Heart right ventricle (tissue), 16 donors: ENCODE results near the gene LSAMP. TPM values are rescaled to one million over a fixed set of nuclear protein-coding genes. Genes with fewer than 3 reads are reported as not detected.

Experiments used
- ATAC-seq, 8 donors: fragments of 200-7000 bp; cut with Tn5 transposase; one replicate each; pipeline ENCODE4 v1.9.1; 2020; ENCODE audit warnings: mild to moderate bottlenecking in 8 of 8, moderate library complexity in 8 of 8, moderate number of reproducible peaks in 1 of 8
- DNase-seq, 2 donors: peaks; one replicate each; pipeline ENCODE4 v3.0.0-alpha.2; 2020
- H3K27ac ChIP-seq, 10 donors: fragments of 200-600 bp; sonication (generic) in 2 of 10; one replicate each; pipeline versions ENCODE4 v1.5.0 to v1.8.0; 2020 to 2022; ENCODE audit warnings: mild to moderate bottlenecking in 3 of 10
- H3K27me3 ChIP-seq, 7 donors: fragments of 200-600 bp; one replicate each; pipeline ENCODE4 v1.8.0; 2021 to 2022; ENCODE audit warnings: mild to moderate bottlenecking in 2 of 7
- H3K36me3 ChIP-seq, 9 donors: fragments of 200-600 bp; sonication (generic) in 1 of 9; one replicate each; pipeline versions ENCODE4 v1.5.0 to v1.8.0; 2020 to 2022; ENCODE audit warnings: mild to moderate bottlenecking in 2 of 9
- H3K4me1 ChIP-seq, 9 donors: fragments of 200-600 bp; sonication (generic) in 1 of 9; one replicate each; pipeline versions ENCODE4 v1.5.0 to v1.8.0; 2020 to 2022; ENCODE audit warnings: mild to moderate bottlenecking in 4 of 9
- H3K4me3 ChIP-seq, 10 donors: fragments of 200-600 bp; sonication (generic) in 2 of 10; one replicate each; pipeline versions ENCODE4 v1.5.0 to v1.8.0; 2020 to 2022; ENCODE audit warnings: mild to moderate bottlenecking in 7 of 10, moderate library complexity in 2 of 10
- H3K9me3 ChIP-seq, 11 donors: fragments of 200-600 bp in 10 of 11; sonication (generic) in 2 of 11; one replicate each; pipeline versions ENCODE4 v1.5.0 to v1.8.0; 2013 to 2022; ENCODE audit warnings: mild to moderate bottlenecking in 2 of 11, control low read depth in 1 of 11, moderate library complexity in 1 of 11
- WGBS, 2 donors: extraction: QIAGEN DNeasy Blood & Tissue Kit; methylation state at CpG; one replicate each; pipeline ENCODE4 v1.1.7; 2013; ENCODE audit warnings: inconsistent platforms in 1 of 2; 5-methylcytosine and 5-hydroxymethylcytosine counted together
- intact Hi-C, 10 donors: fragments of 100-400 bp; cut with DNase I; formaldehyde crosslinking; loops; one replicate each; pipeline versions ENCODE4 v1.11.1 to v1.14.2; 2022
- polyA plus RNA-seq, 2 donors: library from polyadenylated mRNA; stranded (reverse); fragments of 200-250 nt; gene quantifications; one replicate each; pipeline ENCODE4 v1.2.3, GENCODE V29; 2013
- total RNA-seq, 10 donors: library from RNA; stranded (reverse); fragmentation: NEBNext Ultra II Directional in 3 of 10; extraction: Animal tissue kit (Norgen Biotek cat#: 25700) in 3 of 10; gene quantifications; one replicate each; pipeline versions ENCODE4 v1.2.1 to v1.2.4, GENCODE V29; 2021 to 2023
- TF ChIP-seq, protein P1 (sequence below), 9 donors: fragments of 200-600 bp; sonication (generic) in 2 of 9; IDR thresholded peaks; one replicate each; pipeline versions ENCODE4 v1.5.0 to v1.8.0; 2021 to 2022; ENCODE audit warnings: antibody characterized with exemption in 9 of 9, mild to moderate bottlenecking in 5 of 9, moderate library complexity in 1 of 9
- donor health status: Arrhythmogenic right ventricular cardiomyopathy.
- donor health status: ischemic (EF 13 %, LVEDD 7.1; RV severe dilation, severe dysfunction).
- donor health status: healthy with polysubstance abuse.
- donor health status: DM: no; HTN: yes; CAD: no.
- donor health status: DM: no; HTN: no; CAD: no.
- donor health status: ischemic (EF 25% LVEDD 6.9; RV normal size, moderate dysfunction).
- donor health status: ischemic (EF 25% LVEDD 5.7; RV mildly dilated, moderate dysfunction).
- donor health status: healthy.
- donor health status: DM: yes; HTN: yes; CAD: no.
- donor health status: Ischemic cardiomyopathy.
- donor health status: ischemic (EF 35%, LVEDD 5.7; RV mildly dilated, moderate dysfunction).
- donor health status: nonischemic (EF 11% LVEDD 7.7; RV severe dilation, severe dysfunction).
- donor health status: DM: yes; HTN: yes; CAD: no.
- donor health status: PGD.
- donor health status: ischemic (EF 29% LVEDD 5.4; RV normal size, mild dysfunction).
- donor health status: nonischemic (EF 23%, LVEDD 6.1; RV moderate dilation, normal function).

LSAMP gene
- total and polyA plus RNA-seq, 12 donors, result 0.51 to 9.0 (median 5.4) TPM

DNA sequence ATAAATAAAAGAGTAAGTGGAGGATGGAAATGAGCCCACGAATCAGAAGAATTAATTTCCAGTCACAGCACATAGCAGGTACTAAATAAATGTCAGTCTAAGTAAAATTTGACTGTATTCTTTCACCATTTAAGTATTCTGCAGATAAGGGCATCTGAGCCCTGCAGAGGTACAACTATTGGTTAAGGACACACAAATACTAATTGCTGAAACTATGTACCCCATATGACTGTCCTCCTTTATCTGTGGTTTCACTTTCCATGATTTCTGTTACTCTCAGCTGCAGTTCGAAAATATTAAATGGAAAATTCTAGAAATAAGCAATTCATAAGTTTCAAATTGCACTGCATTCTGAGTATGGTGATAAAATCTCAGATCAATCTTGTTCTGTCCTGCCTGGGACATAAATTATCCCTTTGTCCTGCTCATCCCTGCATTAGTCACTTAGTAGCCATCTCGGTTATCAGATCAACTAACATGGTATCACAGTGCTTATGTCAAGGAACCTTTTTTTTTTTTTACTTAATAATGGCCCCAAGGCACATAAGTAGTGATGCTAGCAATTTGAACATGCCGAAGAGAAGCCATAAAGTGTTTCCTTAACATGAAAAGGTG is 95.1 kb downstream of the LSAMP start:
- 78 to 81% methylated on average over 4 of the region's 4 CpGs for WGBS, 2 donors
- TF ChIP-seq, protein P1, sequence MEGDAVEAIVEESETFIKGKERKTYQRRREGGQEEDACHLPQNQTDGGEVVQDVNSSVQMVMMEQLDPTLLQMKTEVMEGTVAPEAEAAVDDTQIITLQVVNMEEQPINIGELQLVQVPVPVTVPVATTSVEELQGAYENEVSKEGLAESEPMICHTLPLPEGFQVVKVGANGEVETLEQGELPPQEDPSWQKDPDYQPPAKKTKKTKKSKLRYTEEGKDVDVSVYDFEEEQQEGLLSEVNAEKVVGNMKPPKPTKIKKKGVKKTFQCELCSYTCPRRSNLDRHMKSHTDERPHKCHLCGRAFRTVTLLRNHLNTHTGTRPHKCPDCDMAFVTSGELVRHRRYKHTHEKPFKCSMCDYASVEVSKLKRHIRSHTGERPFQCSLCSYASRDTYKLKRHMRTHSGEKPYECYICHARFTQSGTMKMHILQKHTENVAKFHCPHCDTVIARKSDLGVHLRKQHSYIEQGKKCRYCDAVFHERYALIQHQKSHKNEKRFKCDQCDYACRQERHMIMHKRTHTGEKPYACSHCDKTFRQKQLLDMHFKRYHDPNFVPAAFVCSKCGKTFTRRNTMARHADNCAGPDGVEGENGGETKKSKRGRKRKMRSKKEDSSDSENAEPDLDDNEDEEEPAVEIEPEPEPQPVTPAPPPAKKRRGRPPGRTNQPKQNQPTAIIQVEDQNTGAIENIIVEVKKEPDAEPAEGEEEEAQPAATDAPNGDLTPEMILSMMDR (IDR thresholded peaks at IDR 0.05), result no peak
- no peak for DNase-seq
- no peaks in the 10 kb centered on the region for H3K4me1 ChIP-seq
- ATAC-seq, result no peak
- no peak overlapping the region for H3K27ac ChIP-seq
- intact Hi-C loops, result no loop called here
- no peaks in the 10 kb centered on the region for H3K9me3 ChIP-seq
- H3K4me3 ChIP-seq, result no peak overlapping the region
- no peaks in the 10 kb centered on the region for H3K27me3 ChIP-seq
- H3K36me3 ChIP-seq, result no peaks in the 10 kb centered on the region

DNA sequence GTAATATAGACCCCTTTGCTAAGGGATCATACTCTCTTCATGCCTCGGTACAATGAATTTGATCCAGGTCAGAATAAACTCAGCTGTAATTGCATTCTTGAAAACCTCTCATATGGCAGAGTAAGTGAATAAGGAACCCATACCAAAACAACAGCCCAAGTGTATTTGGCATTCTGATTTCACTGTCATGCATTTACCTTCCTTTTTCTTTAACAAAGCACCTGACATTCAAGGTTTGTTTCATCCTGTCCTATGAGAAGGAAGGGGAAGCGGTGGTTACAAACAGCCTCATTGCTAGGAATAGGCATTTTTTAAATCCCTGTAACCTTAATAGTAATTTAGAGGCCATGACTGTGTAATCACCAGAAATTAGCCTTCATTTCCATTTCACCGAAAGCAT is 97.1 kb downstream of the LSAMP start:
- intact Hi-C loops, result no loop called here
- no peaks in the 10 kb centered on the region for H3K4me1 ChIP-seq
- no peak for DNase-seq
- no peaks in the 10 kb centered on the region for H3K36me3 ChIP-seq
- no peaks in the 10 kb centered on the region for H3K27me3 ChIP-seq
- WGBS, 2 donors, result 87 to 92% methylated on average over 3 of the region's 3 CpGs
- no peak overlapping the region for H3K4me3 ChIP-seq
- TF ChIP-seq, protein P1 (IDR thresholded peaks at IDR 0.05), result no peak
- no peaks in the 10 kb centered on the region for H3K9me3 ChIP-seq
- no peak for ATAC-seq
- no peak overlapping the region for H3K27ac ChIP-seq

DNA sequence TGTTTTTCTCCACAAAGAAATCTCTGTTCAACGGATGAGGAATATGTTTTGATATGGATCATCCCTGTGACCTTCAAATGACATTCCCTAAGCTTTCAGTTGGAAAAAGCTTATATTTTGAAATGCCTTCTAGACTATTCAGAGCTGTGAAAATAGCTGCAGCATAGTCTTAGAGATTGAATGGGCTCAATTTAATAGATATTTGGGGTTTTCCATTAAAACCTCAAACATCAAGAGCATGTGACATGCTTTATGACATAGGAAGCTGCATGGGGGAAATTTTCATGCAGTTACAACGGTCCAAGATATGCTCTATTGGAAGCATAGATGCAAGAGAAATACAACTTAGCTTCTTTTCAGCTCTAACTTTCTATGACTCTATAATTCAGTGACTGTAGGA is 102.8 kb downstream of the LSAMP start:
- WGBS, 2 donors, result 72 to 74% methylated on average over 2 of the region's 2 CpGs
- H3K36me3 ChIP-seq, result no peaks in the 10 kb centered on the region

DNA sequence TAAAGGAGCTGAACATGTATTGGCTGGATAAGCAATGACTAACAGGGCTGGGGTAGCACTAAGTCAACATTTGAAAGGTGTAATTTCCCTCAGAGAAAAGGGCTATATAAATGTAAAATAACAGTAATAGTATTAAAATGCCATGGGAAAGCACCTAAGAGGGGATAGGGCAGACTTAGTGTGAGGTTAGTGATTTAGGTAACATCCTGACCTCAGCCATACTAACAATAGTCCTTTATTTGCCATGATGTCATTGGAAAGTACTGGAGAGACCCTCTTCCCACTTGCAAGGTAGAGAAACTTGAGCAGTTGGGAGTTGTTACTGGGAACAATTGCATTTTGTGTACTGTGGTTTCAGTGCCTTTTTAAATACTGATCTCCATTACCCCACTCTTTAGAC is 103.4 kb downstream of the LSAMP start:
- intact Hi-C loops, result no loop called here
- Histone ChIP-seq H3K36me3 (no peaks in the 10 kb centered on the region), H3K27ac (no peak overlapping the region), H3K9me3 (peaks cover 0 to 2% (median 0%) of the 10 kb centered on the region in 11 donors), H3K27me3 (no peaks in the 10 kb centered on the region), H3K4me1 (peaks cover 0 to 8% (median 0%) of the 10 kb centered on the region in 9 donors), H3K4me3 (no peak overlapping the region)
- DNase-seq (no peak), ATAC-seq (no peak)
- TF ChIP-seq, protein P1 (IDR thresholded peaks at IDR 0.05), result no peak

More for the DNA sequence above, 102.8 kb downstream of the LSAMP start:
- Histone ChIP-seq H3K9me3 (peaks cover 0 to 2% (median 0%) of the 10 kb centered on the region in 11 donors), H3K4me1 (peaks cover 0 to 8% (median 0%) of the 10 kb centered on the region in 9 donors), H3K4me3 (no peak overlapping the region), H3K27ac (no peak overlapping the region), H3K27me3 (no peaks in the 10 kb centered on the region)
- intact Hi-C loops, result no loop called here
- ATAC-seq, result no peak
- DNase-seq, result no peak
- TF ChIP-seq, protein P1 (IDR thresholded peaks at IDR 0.05), result no peak
